Tibial nerve (tissue), 4 donors: ENCODE data around the gene ANXA11. TPM values are rescaled to one million over a fixed set of nuclear protein-coding genes. Genes with fewer than 3 reads are reported as not detected.

Source experiments
- DNase-seq, 2 donors: peaks; one replicate each; pipeline ENCODE4 v3.0.0-alpha.2; 2019; ENCODE audit warnings: low spot score in 2 of 2
- H3K27ac ChIP-seq, 4 donors: fragments of 200-600 bp; sonication (generic) in 3 of 4; one replicate each; pipeline ENCODE4 v1.5.1; 2017 to 2019; ENCODE audit warnings: mild to moderate bottlenecking in 1 of 4
- H3K27me3 ChIP-seq, 2 donors: fragments of 200-600 bp; sonication (generic) in 1 of 2; one replicate each; pipeline versions ENCODE4 v1.5.1 to v1.6.0; 2017 to 2019
- H3K36me3 ChIP-seq, 3 donors: fragments of 200-600 bp; sonication (generic); one replicate each; pipeline ENCODE4 v1.5.1; 2018 to 2019
- H3K4me1 ChIP-seq, 4 donors: fragments of 200-600 bp; sonication (generic) in 3 of 4; one replicate each; pipeline ENCODE4 v1.5.1; 2017 to 2019
- H3K4me3 ChIP-seq, 4 donors: fragments of 200-600 bp; sonication (generic) in 3 of 4; one replicate each; pipeline ENCODE4 v1.5.1; 2017 to 2019; ENCODE audit warnings: mild to moderate bottlenecking in 1 of 4, moderate library complexity in 1 of 4
- H3K9me3 ChIP-seq, 4 donors: fragments of 200-600 bp; sonication (generic) in 3 of 4; one replicate each; pipeline ENCODE4 v1.5.1; 2017 to 2019
- EP300 ChIP-seq, 2 donors: sonication (generic); formaldehyde crosslinking; IDR thresholded peaks; one replicate each; pipeline ENCODE4 v1.6.1; 2017; ENCODE audit warnings: antibody characterized with exemption in 2 of 2, mild to moderate bottlenecking in 1 of 2
- POLR2A ChIP-seq, 2 donors: fragments of 450-650 bp; IDR thresholded peaks; one replicate each; pipeline ENCODE4 v1.6.1; 2017; ENCODE audit warnings: antibody characterized with exemption in 2 of 2, mild to moderate bottlenecking in 2 of 2, moderate library complexity in 2 of 2
- WGBS, 2 donors: methylation state at CpG; one replicate each; pipeline ENCODE4 v1.1.5; 2018; 5-methylcytosine and 5-hydroxymethylcytosine counted together
- total RNA-seq, 4 donors: library from RNA; depleted of rRNA; stranded (reverse); fragments of >200 nt; gene quantifications; one replicate each; pipeline ENCODE4 v1.1.0, GENCODE V29; 2016
- TF ChIP-seq, protein P1 (sequence below), 5 experiments: fragments of 200-600 bp in 3 of 5; fragments of 450-650 bp in 2 of 5; sonication (generic) in 3 of 5; IDR thresholded peaks; one replicate each; pipeline ENCODE4 v1.5.1; 2016 to 2019; ENCODE audit warnings: antibody characterized with exemption in 5 of 5, mild to moderate bottlenecking in 3 of 5, moderate library complexity in 2 of 5

ANXA11 gene
- total RNA-seq, 4 donors from 2014 or later: 99.8 to 128 (median 113) TPM

DNA sequence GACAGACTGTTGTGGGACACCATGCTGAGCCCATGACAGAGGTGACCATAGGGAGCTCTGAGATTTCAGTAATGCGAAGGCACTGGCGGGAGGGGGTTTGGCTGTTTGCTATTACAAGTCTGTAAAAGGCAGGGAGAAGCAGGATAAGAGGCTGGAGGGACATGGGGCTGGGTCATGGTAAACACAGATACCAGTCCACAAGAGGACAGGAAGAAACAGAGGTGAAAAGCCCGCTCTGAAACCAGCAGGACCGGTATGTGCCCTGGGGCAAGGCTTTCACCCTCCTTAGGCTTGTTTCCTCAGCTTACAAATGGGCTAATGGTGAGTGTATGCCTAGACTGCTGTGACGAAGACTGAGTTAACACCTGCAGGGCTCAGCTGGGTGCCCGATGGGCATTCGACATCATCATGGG is 34.1 kb downstream of the ANXA11 start:
- DNase-seq: no peak
- TF ChIP-seq EP300 (IDR thresholded peaks at IDR 0.05): no peak
- TF ChIP-seq POLR2A (IDR thresholded peaks at IDR 0.05): no peak
- TF ChIP-seq, protein P1, sequence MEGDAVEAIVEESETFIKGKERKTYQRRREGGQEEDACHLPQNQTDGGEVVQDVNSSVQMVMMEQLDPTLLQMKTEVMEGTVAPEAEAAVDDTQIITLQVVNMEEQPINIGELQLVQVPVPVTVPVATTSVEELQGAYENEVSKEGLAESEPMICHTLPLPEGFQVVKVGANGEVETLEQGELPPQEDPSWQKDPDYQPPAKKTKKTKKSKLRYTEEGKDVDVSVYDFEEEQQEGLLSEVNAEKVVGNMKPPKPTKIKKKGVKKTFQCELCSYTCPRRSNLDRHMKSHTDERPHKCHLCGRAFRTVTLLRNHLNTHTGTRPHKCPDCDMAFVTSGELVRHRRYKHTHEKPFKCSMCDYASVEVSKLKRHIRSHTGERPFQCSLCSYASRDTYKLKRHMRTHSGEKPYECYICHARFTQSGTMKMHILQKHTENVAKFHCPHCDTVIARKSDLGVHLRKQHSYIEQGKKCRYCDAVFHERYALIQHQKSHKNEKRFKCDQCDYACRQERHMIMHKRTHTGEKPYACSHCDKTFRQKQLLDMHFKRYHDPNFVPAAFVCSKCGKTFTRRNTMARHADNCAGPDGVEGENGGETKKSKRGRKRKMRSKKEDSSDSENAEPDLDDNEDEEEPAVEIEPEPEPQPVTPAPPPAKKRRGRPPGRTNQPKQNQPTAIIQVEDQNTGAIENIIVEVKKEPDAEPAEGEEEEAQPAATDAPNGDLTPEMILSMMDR (IDR thresholded peaks at IDR 0.05): no peak
- Histone ChIP-seq H3K36me3 (peaks cover 0 to 63% (median 4%) of the 10 kb centered on the region in 3 donors), H3K9me3 (no peaks in the 10 kb centered on the region), H3K27me3 (no peaks in the 10 kb centered on the region), H3K4me3 (no peak overlapping the region), H3K27ac (peak overlapping the region in 1 of 4 donors; percentile 23), H3K4me1 (peaks cover 0 to 40% (median 24%) of the 10 kb centered on the region in 4 donors)
- 83 to 90% methylated on average over 7 of the region's 7 CpGs for WGBS, 2 donors

DNA sequence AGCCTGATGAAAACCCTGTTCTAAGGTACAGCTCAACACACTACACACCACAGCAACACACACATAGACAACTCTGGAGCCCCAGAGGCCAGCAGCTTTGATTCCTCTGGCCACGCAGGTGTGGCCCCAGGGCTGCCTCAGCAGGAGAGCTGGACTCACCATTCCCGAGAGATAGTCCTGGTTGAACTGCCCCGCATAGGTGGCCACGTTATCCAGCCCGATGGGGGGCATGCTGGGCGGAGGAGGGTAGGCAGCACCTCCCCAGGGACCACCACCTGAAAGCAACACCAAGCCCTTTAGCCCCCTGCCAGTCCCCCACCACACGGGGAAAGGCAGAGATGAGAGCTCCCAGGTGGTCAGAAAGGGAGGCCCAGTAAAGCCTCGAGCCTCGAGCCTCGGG is 34.7 kb downstream of the ANXA11 start:
- H3K27me3 ChIP-seq: no peaks in the 10 kb centered on the region
- H3K27ac ChIP-seq: peak overlapping the region in 1 of 4 donors; percentile 23
- H3K36me3 ChIP-seq: peaks cover 0 to 66% (median 4%) of the 10 kb centered on the region in 3 donors
- no peak for TF ChIP-seq POLR2A (IDR thresholded peaks at IDR 0.05)
- TF ChIP-seq EP300 (IDR thresholded peaks at IDR 0.05): no peak
- TF ChIP-seq, protein P1 (IDR thresholded peaks at IDR 0.05): no peak
- H3K4me3 ChIP-seq: no peak overlapping the region
- peaks cover 0 to 46% (median 26%) of the 10 kb centered on the region in 4 donors for H3K4me1 ChIP-seq
- 78 to 89% methylated on average over 8 to 9 of the region's 10 CpGs for WGBS, 2 donors
- no peak for DNase-seq
- no peaks in the 10 kb centered on the region for H3K9me3 ChIP-seq

DNA sequence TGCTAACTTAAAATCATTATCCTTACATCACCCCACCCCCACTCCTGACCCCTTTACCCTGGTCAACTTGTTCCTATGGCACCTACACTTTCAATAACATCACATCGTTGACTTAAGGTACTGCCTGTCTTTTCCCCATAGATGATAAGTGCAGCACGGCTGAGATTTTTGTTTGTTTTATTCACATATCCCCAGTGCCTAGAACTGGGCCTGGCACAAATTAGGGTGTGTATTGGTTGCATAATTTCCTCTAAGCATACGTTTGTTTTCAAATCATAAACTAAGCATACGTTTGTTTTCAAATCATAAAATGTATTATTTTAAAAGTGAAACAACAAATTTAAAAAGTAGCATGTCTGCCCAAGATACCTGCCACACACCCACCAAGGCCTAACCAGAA is 35.3 kb downstream of the ANXA11 start:
- no peak overlapping the region for H3K27ac ChIP-seq
- TF ChIP-seq POLR2A (IDR thresholded peaks at IDR 0.05) (no peak), EP300 (IDR thresholded peaks at IDR 0.05) (no peak)
- H3K9me3 ChIP-seq: no peaks in the 10 kb centered on the region
- peaks cover 0 to 69% (median 4%) of the 10 kb centered on the region in 3 donors for H3K36me3 ChIP-seq
- peaks cover 0 to 52% (median 28%) of the 10 kb centered on the region in 4 donors for H3K4me1 ChIP-seq
- DNase-seq: no peak
- H3K27me3 ChIP-seq: no peaks in the 10 kb centered on the region
- WGBS, 2 donors: 60 to 65% methylated on average over 4 of the region's 4 CpGs
- H3K4me3 ChIP-seq: no peak overlapping the region

DNA sequence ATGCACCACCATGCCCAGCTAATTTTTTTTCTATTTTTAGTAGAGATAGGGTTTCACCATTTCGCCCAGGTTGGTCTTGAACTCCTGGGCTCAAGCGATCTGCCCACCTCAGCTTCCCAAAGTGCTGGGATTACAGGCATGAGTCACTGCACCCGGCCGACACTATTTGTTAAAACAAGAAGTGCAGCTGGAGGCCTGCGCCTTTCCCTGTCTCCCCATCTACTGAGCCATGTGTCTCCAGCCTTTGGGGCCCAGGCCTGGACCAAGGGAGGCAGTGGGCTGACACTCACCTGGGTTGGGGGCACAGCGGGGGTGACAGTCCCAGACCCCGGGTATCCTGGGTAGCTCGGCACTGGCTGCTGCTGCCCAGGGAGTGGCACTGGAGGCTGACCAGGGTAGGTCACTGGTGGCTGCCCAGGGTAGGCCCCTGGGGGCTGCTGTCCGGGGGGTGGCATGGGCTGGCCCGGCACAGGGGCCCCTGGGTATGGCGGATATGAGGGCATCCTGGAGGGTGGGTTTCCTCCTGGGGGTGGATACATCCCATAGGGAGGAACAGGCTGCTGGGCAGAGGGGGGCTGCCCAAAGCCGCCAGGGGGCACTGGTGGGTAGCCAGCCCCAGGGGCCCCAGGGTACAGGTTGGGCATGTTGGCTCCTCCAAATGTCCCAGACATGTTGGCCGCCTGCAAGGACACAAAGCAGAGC is 36.5 kb downstream of the ANXA11 start:
- H3K36me3 ChIP-seq: peaks cover 0 to 75% (median 4%) of the 10 kb centered on the region in 3 donors
- no peak for DNase-seq
- TF ChIP-seq, protein P1 (IDR thresholded peaks at IDR 0.05): peak in 1 of 5 experiments; percentile 13
- TF ChIP-seq EP300 (IDR thresholded peaks at IDR 0.05): no peak
- H3K9me3 ChIP-seq: no peaks in the 10 kb centered on the region
- peaks cover 0 to 64% (median 37%) of the 10 kb centered on the region in 4 donors for H3K4me1 ChIP-seq
- H3K27ac ChIP-seq: peak overlapping the region in 2 of 4 donors; percentile 5 to 74
- no peak overlapping the region for H3K4me3 ChIP-seq
- H3K27me3 ChIP-seq: no peaks in the 10 kb centered on the region
- WGBS, 2 donors: 84 to 87% methylated on average over 9 of the region's 13 CpGs

DNA sequence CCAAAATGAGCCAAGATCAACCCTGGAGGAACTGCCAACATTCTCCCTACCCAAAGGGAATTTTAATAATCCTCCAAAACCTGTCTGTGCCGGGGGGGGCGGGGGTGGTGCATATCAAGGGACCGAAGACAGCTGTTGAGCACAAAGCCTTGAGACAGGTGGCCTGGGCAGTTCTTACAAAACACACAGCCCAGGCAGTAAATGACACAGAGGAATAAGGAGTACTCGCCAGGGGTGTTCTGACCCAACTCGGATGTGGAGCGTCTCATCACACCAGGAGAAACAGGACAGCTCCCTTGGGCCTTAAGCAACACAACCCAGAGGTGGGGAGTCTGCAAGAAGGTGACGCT is 37.2 kb downstream of the ANXA11 start:
- DNase-seq: no peak
- WGBS, 2 donors: 56 to 75% methylated on average over 6 to 7 of the region's 7 CpGs
- H3K27me3 ChIP-seq: no peaks in the 10 kb centered on the region
- peaks cover 0 to 76% (median 8%) of the 10 kb centered on the region in 3 donors for H3K36me3 ChIP-seq
- H3K27ac ChIP-seq: peak overlapping the region in 1 of 4 donors; percentile 81
- TF ChIP-seq, protein P1 (IDR thresholded peaks at IDR 0.05): no peak
- no peak for TF ChIP-seq EP300 (IDR thresholded peaks at IDR 0.05)
- no peak for TF ChIP-seq POLR2A (IDR thresholded peaks at IDR 0.05)
- no peak overlapping the region for H3K4me3 ChIP-seq
- H3K4me1 ChIP-seq: peaks cover 0 to 65% (median 40%) of the 10 kb centered on the region in 4 donors
- H3K9me3 ChIP-seq: no peaks in the 10 kb centered on the region
